Left colon (tissue), 2 donors: ENCODE measurements around the gene SLC4A8. TPM values are rescaled to one million over a fixed set of nuclear protein-coding genes. Genes with fewer than 3 reads are reported as not detected.

ENCODE experiments used
- ATAC-seq: fragments of 200-7000 bp; cut with Tn5 transposase; one replicate; pipeline ENCODE4 v1.9.1; 2020; ENCODE audit warnings: mild to moderate bottlenecking, moderate library complexity
- DNase-seq, 2 donors: peaks; one replicate each; pipeline ENCODE4 v3.0.0-alpha.2; 2020
- intact Hi-C, 2 donors: fragments of 100-400 bp; cut with DNase I in 1 of 2; cut with micrococcal nuclease in 1 of 2; formaldehyde crosslinking; loops; one replicate each; pipeline versions ENCODE4 v1.11.2 to v1.14.0; 2022; cut with DNase I, micrococcal nuclease
- total RNA-seq, 2 donors: library from RNA; stranded (reverse); fragmentation: NEBNext Ultra II Directional; extraction: Animal tissue kit (Norgen Biotek cat#: 25700); gene quantifications; one replicate each; pipeline ENCODE4 v1.2.1, GENCODE V29; 2021
- donor health status: DM: no; HTN: no; CAD: no.
- donor health status: DM: yes; HTN: yes; CAD: no.

The SLC4A8 gene
- total RNA-seq, 2 donors from 2014 or later, result 0.67 to 1.8 TPM

- DNase-seq, result peak in 1 of 2 donors; percentile 50
These were observed 31.9 kb upstream of the SLC4A8 start for GRCh38 chr12:51392556-51393237.

GRCh38 chr12:51393676-51394545 is 30.7 kb upstream of the SLC4A8 start:
- intact Hi-C loops, result no loop called here
- DNase-seq, result peak in 1 of 2 donors; percentile 23
- no peak for ATAC-seq

More at GRCh38 chr12:51392556-51393237, 31.9 kb upstream of the SLC4A8 start:
- peak; percentile 20 for ATAC-seq
- intact Hi-C loops, result no loop called here

GRCh38 chr12:51395283-51396230 is 29.1 kb upstream of the SLC4A8 start:
- ATAC-seq (no peak), DNase-seq (no peak)
- intact Hi-C loops, result no loop called here

GRCh38 chr12:51397670-51398069 is 27.0 kb upstream of the SLC4A8 start:
- DNase-seq (no peak), ATAC-seq (no peak)
- intact Hi-C loops, result no loop called here

- DNase-seq (peak; percentile 58 to 79), ATAC-seq (peak; percentile 83)
- intact Hi-C loops, result no loop called here
These were observed 24.7 kb upstream of the SLC4A8 start for GRCh38 chr12:51399891-51400290.

- intact Hi-C loops, result no loop called here
- peak in 1 of 2 donors; percentile 16 for DNase-seq
- peak; percentile 26 for ATAC-seq
These were observed 23.6 kb upstream of the SLC4A8 start for GRCh38 chr12:51401020-51401419.

- no peak for ATAC-seq
- intact Hi-C loops, result no loop called here
- DNase-seq, result no peak
These were observed 23.1 kb upstream of the SLC4A8 start for GRCh38 chr12:51401486-51401885.

- intact Hi-C loops, result no loop called here
These were observed 22.7 kb upstream of the SLC4A8 start for GRCh38 chr12:51401900-51402299.

GRCh38 chr12:51403159-51403558 is 21.5 kb upstream of the SLC4A8 start:
- no peak for ATAC-seq
- no peak for DNase-seq
- intact Hi-C loops, result no loop called here

More at GRCh38 chr12:51401900-51402299, 22.7 kb upstream of the SLC4A8 start:
- DNase-seq (no peak), ATAC-seq (no peak)

GRCh38 chr12:51403681-51404136 is 20.9 kb upstream of the SLC4A8 start:
- ATAC-seq (peak; percentile 30), DNase-seq (peak; percentile 25 to 43)
- intact Hi-C loops, result no loop called here

GRCh38 chr12:51404627-51405026 is 20.0 kb upstream of the SLC4A8 start:
- DNase-seq (no peak), ATAC-seq (no peak)
- intact Hi-C loops, result no loop called here

- peak; percentile 87 for ATAC-seq
- intact Hi-C loops, result no loop called here
- DNase-seq, result peak in 1 of 2 donors; percentile 38
These were observed 18.8 kb upstream of the SLC4A8 start for GRCh38 chr12:51405801-51406207.

- intact Hi-C loops, result no loop called here
- ATAC-seq (peak; percentile 69), DNase-seq (peak in 1 of 2 donors; percentile 47)
These were observed 18.3 kb upstream of the SLC4A8 start for GRCh38 chr12:51406290-51406689.

- DNase-seq, result no peak
- intact Hi-C loops, result no loop called here
- no peak for ATAC-seq
These were observed 17.8 kb upstream of the SLC4A8 start for GRCh38 chr12:51406859-51407258.

GRCh38 chr12:51407604-51408003 is 17.0 kb upstream of the SLC4A8 start:
- intact Hi-C loops, result no loop called here
- ATAC-seq, result no peak
- no peak for DNase-seq

GRCh38 chr12:51409846-51410245 is 14.8 kb upstream of the SLC4A8 start:
- DNase-seq (no peak), ATAC-seq (no peak)
- intact Hi-C loops, result no loop called here

GRCh38 chr12:51413149-51413548 is 11.5 kb upstream of the SLC4A8 start:
- DNase-seq (no peak), ATAC-seq (no peak)
- intact Hi-C loops, result no loop called here

- DNase-seq (no peak), ATAC-seq (no peak)
- intact Hi-C loops, result no loop called here
These were observed 10.8 kb upstream of the SLC4A8 start for GRCh38 chr12:51413791-51414190.

GRCh38 chr12:51415931-51416330 is 8.7 kb upstream of the SLC4A8 start:
- DNase-seq, result no peak
- no peak for ATAC-seq
- intact Hi-C loops, result no loop called here
